GM21825 (cell line): ENCODE measurements around the gene HIRIP3.
"Not testable (repeated sequence)": the region's sequence is repeated elsewhere in the genome, so short reads cannot be mapped to it uniquely, and the experiment has no call there.

Experiments
- ATAC-seq: cut with Tn5 transposase; IDR thresholded peaks from one replicate; pipeline ENCODE4 v1.9.1; 2021; ENCODE audit warnings: mild to moderate bottlenecking, moderate library complexity; ENCODE audit not compliant: unreplicated experiment

HIRIP3 gene, protein sequence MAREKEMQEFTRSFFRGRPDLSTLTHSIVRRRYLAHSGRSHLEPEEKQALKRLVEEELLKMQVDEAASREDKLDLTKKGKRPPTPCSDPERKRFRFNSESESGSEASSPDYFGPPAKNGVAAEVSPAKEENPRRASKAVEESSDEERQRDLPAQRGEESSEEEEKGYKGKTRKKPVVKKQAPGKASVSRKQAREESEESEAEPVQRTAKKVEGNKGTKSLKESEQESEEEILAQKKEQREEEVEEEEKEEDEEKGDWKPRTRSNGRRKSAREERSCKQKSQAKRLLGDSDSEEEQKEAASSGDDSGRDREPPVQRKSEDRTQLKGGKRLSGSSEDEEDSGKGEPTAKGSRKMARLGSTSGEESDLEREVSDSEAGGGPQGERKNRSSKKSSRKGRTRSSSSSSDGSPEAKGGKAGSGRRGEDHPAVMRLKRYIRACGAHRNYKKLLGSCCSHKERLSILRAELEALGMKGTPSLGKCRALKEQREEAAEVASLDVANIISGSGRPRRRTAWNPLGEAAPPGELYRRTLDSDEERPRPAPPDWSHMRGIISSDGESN

DNA sequence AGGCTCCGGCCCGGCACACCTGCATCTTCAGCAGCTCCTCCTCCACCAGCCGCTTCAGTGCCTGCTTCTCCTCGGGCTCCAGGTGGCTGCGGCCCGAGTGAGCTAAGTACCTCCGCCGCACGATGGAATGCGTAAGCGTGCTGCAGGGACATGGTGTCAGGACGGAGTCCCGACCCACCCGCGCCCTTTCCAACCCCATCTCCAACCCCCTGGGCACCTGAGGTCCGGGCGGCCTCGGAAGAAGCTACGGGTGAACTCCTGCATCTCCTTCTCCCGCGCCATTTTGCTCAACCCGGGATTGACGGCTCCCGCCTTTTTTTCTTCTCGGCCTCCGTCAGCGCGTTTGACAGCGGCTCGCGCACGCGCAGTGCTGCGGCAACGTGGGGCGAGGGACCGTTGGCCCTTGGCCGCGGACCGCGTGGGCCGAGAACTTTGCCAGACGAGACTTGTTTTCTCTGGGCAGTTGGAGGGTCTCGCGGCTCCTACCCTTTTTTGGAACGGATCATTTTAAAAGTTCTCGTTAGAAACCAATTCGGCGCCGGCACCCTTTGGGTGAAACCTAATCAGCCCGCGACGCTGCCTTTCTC, at the start of gene HIRIP3:
Gene HIRIP3 (minus strand): TSS at position 294 of the 587 bp plus-strand sequence. CDS start 12 bp downstream, at position 282.
- ATAC-seq, result peak; percentile 32

DNA sequence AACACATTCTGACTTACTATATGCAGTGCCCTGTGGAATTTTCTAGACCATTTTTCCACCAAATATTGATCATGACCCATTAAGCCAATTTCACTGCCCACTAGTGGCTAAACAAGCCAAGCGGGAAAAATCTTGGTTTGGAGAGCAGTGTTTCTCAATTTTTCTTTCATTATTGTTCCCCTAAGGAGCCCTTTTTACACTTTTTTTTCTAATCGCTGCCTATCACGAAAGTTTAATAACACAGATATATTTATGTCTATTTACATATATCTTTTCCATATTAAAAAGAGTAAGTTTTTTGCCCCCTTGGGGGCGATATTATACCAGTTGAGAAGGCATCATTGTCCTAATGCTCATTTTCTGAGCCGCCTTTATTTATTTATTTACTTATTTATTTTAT, 46.4 kb upstream of the HIRIP3 start:
- no peak for ATAC-seq

- ATAC-seq, result not testable (repeated sequence)
Observed at GRCh38 chr16:30040690-30041089, 45.3 kb upstream of the HIRIP3 start.

DNA sequence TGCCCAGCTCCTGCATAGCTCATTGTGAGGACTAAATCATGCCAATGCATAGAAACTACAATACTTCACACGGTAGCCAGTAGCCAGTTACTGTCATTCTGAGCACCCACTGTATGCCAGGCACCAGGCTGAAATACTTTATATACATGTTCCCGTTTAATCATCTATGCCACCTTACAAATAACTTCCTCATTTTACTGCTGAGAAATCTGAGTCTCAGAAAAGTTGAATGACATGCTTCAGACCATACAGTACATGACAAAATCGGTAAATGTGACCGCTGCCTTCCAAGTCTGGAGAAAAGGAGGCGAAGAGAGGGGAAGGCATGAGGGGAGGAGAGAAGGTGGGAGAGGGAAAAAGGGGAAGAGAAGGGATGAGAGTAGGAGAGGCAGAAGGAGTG, 44.8 kb upstream of the HIRIP3 start:
- ATAC-seq, result no peak

DNA sequence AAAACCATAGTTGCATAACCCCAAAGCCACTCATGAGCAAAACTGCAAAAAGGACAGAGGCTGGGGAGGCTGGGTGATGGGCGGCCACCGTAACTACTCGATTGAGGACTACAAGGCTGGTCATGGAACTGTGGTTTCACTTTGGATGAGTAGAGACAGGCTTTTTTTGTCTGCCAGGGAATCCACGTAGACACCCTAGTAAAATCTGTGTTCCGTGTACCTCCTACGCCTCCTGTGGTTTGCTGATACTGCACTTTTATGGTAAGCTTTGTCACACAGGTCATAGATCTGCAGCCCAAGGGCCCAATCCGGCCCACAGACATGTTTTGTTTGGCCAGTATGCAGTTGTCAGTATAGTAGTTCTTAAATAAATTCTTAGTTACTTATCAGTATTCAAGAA, 37.9 kb upstream of the HIRIP3 start:
- no peak for ATAC-seq

GRCh38 chr16:30032083-30032819, 36.8 kb upstream of the HIRIP3 start:
- ATAC-seq, result no peak

DNA sequence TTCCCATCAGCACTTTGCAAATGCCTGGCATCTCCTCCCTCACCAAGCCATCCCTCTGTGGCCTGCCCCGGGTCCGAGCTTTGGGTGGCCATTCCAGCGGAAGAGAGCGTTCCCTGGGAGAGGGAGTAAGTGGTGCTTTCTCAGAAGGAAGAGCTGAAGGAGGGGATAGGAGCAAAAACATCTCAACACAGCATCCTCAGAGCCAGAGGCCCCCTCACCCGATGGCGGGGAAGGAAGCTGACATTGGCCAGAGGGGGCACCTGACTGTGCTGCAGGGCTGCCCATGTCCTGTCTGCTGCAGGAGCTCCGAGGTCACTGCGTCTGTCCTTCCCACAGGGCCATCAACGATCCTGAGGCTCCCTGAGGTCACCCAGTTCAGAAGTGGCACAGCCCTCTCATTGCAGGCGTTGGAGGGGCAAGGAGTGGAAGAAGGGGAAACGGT, 36.1 kb upstream of the HIRIP3 start:
- no peak for ATAC-seq

GRCh38 chr16:30030841-30031413, 35.5 kb upstream of the HIRIP3 start, which contains the start of gene TLCD3B:
TLCD3B (minus strand) TSS chr16:30031271; CDS start chr16:30030527, 744 bp downstream.
- ATAC-seq, result no peak

DNA sequence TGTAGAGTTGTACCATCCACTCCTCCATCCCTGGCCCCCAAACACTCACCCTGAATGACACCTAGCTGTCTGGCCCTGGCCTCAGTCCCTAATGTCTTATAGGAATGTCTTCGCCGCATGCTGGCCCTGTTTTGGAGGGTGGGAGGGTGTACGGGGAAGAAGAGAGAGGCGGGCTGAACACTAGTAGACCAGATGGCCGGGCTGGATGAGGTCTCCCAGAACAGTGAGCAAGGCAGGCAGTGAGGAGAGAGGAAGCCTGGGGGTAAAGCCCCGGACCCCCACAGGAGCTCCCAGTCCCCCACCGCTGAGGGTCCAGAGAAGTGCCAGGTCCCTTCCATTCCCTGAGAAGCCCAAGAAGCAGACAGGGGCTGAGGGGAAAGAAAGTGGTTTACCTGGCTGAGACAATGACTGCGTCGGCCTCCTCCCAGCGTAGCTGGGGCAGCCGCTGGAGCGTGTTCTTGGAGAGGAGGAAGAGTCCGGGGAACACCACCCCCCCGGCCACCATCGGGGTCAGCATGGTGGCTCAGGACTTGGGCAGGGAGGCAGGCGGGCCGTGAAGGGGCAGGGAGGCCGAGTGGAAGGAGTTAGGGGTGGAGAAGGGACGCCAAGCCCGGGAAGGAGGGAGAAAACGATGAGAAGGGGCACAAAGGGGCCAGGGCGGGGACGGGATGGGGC, 34.7 kb upstream of the HIRIP3 start:
- ATAC-seq, result no peak

GRCh38 chr16:30028438-30029076, 33.1 kb upstream of the HIRIP3 start:
- ATAC-seq, result no peak

GRCh38 chr16:30027588-30028437, 32.4 kb upstream of the HIRIP3 start:
- ATAC-seq, result no peak

DNA sequence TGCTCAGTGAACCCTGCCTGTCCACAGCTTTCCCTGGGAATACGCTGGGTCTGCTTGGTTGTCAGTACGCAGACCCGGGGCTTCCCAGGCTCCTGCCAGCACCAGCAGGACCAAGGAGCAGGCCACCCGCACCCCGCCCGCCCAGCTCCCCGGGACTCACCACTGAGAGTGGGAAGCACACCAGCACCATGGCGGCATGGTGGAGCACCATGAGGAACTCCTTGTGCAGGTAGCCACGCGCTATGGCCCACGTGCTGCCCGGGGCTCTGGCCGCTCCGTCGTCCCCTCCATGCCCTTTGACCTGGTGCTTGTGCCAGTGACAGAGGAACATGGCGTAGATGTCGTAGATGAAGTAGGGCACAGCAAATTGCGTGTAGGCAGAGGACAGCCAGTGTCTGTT, 31.0 kb upstream of the HIRIP3 start:
- no peak for ATAC-seq

DNA sequence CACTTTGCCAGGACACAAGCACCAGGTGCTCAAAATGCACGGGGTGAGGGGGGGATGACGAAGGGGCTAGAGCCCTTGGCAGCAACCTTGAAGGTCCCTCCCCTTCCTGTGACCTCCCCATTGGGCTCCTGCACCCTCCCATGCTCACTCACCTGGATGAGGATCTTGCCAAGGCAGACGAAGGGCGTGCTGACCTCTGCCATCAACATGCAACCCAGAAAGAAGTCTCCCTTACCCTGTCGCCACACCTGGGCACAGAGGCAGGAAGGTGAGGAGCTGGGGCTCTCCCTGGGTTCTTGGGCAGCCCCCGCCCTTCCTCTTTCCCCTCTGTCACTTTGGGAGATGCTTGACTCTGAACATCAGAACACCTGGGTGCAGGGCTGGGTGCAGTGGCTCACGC, 30.2 kb upstream of the HIRIP3 start:
- no peak for ATAC-seq

GRCh38 chr16:30025156-30025555, 29.7 kb upstream of the HIRIP3 start:
- ATAC-seq, result no peak

- ATAC-seq, result no peak
Observed at GRCh38 chr16:30024451-30024850, 29.0 kb upstream of the HIRIP3 start.

GRCh38 chr16:30023586-30023985, 28.2 kb upstream of the HIRIP3 start:
- no peak for ATAC-seq

DNA sequence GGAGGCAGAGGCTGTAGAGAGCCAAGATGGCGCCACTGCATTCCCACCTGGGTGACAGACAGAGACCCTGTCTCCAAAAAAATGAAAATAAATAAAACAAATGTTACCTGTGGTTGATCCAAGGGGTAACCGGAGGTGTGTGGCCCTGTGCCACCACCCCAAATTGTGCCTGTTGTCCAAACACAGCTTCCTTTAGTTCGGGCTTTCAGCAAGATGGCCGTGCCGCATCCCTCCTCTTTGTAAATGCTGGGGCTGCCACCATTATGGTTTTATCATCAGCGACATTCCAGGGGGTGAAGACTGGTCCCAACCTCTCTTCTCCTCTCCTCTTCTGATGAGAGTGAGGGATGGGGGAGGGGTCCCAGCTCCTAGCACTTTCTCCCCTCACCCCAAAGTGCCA, 27.5 kb upstream of the HIRIP3 start, which contains the start of gene C16orf92:
Gene C16orf92 (plus strand): TSS at position 312 of the 400 bp plus-strand sequence. CDS start 143 bp downstream, outside the sequence.
- no peak for ATAC-seq

GRCh38 chr16:30018731-30019158, 23.3 kb upstream of the HIRIP3 start:
- ATAC-seq, result no peak

- not testable (repeated sequence) for ATAC-seq
Observed at GRCh38 chr16:30017937-30018336, 22.5 kb upstream of the HIRIP3 start.
